HL-60 (cell line): Measurements from ENCODE around the gene KRTAP4-6.
A peak's percentile ranks its signal among the peaks of the same experiment; 100 is the strongest.

Experiments used
- CTCF ChIP-seq: IDR thresholded peaks from one replicate; pipeline ENCODE4 v1.5.1; 2011; ENCODE audit warnings: low read length, control low read depth, inconsistent platforms; ENCODE audit not compliant: insufficient read depth
- GABPA ChIP-seq: IDR thresholded peaks from 2 replicates; pipeline ENCODE4 v1.6.1; 2012; ENCODE audit warnings: low read depth
- POLR2AphosphoS5 ChIP-seq: IDR thresholded peaks from 2 replicates; pipeline ENCODE4 v1.6.1; 2012; ENCODE audit warnings: low read depth
- TF ChIP-seq, protein P1 (sequence below): IDR thresholded peaks from 2 replicates; pipeline ENCODE4 v1.6.1; 2012; ENCODE audit warnings: low read depth; ENCODE audit not compliant: insufficient replicate concordance

DNA sequence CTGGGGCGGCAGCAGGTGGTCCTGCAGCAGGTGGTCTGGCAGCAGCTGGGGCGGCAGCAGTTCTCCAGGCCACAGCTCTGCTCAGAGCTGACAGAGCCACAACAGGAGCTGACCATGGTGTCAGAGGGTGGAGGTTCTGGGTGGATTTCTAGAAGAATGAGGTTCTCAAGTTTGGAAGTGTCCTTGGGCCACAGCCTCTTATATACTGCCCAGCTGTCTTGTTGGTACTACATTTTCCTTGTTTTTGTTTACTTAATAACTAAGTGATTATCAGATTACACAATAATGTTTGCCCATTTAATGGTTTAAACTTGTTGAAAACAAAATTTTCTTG lies 9.3 kb upstream of the KRTAP4-6 start, which contains the start of gene KRTAP4-5:
- no peak for TF ChIP-seq CTCF
- TF ChIP-seq POLR2AphosphoS5 = no peak
- TF ChIP-seq, protein P1, sequence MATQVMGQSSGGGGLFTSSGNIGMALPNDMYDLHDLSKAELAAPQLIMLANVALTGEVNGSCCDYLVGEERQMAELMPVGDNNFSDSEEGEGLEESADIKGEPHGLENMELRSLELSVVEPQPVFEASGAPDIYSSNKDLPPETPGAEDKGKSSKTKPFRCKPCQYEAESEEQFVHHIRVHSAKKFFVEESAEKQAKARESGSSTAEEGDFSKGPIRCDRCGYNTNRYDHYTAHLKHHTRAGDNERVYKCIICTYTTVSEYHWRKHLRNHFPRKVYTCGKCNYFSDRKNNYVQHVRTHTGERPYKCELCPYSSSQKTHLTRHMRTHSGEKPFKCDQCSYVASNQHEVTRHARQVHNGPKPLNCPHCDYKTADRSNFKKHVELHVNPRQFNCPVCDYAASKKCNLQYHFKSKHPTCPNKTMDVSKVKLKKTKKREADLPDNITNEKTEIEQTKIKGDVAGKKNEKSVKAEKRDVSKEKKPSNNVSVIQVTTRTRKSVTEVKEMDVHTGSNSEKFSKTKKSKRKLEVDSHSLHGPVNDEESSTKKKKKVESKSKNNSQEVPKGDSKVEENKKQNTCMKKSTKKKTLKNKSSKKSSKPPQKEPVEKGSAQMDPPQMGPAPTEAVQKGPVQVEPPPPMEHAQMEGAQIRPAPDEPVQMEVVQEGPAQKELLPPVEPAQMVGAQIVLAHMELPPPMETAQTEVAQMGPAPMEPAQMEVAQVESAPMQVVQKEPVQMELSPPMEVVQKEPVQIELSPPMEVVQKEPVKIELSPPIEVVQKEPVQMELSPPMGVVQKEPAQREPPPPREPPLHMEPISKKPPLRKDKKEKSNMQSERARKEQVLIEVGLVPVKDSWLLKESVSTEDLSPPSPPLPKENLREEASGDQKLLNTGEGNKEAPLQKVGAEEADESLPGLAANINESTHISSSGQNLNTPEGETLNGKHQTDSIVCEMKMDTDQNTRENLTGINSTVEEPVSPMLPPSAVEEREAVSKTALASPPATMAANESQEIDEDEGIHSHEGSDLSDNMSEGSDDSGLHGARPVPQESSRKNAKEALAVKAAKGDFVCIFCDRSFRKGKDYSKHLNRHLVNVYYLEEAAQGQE = peak; percentile 37
- TF ChIP-seq GABPA = no peak
